C4-2B (cell line): Measurements from ENCODE around the gene FES.
"Not testable (repeated sequence)": the region's sequence is repeated elsewhere in the genome, so short reads cannot be mapped to it uniquely, and the experiment has no call there.

ENCODE experiments used
- H3K27ac ChIP-seq: fragments of 450-650 bp; 2 replicates; pipeline ENCODE4 v1.5.1; 2017
- CTCF ChIP-seq: fragments of 450-650 bp; conservative IDR thresholded peaks from 2 replicates; pipeline ENCODE4 v1.5.1; 2017; ENCODE audit warnings: mild to moderate bottlenecking
- ZFX ChIP-seq: fragments of 450-650 bp; IDR thresholded peaks from 2 replicates; pipeline ENCODE4 v1.6.1; 2017

The FES gene

GRCh38 chr15:90924375-90924774 lies 40.1 kb downstream of the FES start:
- TF ChIP-seq ZFX (no peak), CTCF (no peak)
- H3K27ac ChIP-seq = no peak overlapping the region

DNA sequence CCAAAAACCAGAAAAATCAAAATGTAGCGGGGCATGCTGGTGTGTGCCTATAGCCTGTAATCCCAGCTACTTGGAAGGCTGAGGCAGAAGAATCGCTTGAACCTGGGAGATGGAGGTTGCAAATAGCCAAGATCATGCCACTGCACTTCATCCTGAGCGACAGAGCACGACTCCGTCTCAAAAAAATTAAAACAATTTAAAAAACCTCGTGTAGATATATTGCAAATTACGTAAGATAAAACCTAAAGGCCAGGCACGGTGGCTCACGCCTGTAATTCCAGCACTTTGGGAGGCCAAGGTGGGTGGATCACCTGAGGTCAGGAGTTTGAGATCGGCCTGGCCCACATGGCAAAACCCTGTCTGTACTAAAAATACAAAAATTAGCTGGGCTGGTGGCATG lies 42.5 kb downstream of the FES start:
- not testable (repeated sequence) for H3K27ac ChIP-seq

DNA sequence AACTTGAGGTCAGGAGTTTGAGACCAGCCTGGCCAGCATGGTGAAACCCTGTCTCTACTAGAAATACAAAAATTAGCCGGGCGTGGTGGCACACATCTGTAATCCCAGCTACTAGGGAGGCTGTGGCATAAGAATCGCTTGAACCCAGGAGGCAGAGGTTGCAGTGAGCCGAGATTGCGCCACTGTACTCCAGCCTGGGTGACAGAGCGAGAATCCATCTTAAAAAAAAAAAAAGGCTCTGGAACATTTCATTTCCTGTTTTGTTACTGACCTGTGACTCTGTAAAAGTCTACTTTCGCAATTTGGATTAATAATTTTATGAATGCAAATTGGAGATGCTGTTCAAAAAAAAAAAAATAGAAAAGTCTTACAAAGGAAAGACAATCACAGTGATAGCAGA lies 43.8 kb downstream of the FES start:
- not testable (repeated sequence) for H3K27ac ChIP-seq

DNA sequence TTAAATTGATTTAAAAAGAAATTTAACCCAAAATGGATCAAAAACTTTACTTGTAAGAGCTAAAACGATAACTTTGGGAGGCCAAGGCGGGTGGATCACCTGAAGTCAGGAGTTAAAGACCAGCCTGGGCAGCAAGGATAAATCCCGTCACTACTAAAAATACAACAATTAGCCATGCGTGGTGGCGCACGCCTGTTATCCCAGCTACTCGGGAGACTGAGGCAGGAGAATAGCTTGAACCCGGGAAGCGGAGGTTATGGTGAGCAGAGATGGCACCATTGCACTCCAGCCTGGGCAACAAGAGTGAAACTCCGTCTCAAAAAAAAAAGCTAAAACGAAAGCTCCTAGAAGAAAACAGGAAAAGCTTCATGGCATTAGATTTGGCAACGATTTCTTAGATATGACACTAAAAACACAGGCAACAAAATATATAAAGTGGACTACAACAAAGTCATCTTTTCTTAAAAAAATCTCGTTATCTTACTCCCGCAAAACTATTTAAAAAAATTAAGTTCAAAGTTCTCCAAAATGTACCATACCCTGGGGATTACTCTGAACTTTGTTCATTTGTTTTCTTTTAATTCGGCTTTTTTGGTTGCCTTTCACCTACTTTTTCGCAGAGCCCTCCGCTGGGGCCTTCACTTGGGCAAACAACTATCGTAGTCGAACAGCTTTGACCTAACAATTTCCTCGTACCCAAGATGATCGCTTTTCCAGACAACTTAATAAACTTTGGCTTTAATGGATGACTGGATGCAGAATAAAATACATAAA lies 45.1 kb downstream of the FES start:
- TF ChIP-seq CTCF = no peak
- no peak; the same call in 1 of the 2 replicates for TF ChIP-seq ZFX
- peak overlapping the region; percentile 87 for H3K27ac ChIP-seq

DNA sequence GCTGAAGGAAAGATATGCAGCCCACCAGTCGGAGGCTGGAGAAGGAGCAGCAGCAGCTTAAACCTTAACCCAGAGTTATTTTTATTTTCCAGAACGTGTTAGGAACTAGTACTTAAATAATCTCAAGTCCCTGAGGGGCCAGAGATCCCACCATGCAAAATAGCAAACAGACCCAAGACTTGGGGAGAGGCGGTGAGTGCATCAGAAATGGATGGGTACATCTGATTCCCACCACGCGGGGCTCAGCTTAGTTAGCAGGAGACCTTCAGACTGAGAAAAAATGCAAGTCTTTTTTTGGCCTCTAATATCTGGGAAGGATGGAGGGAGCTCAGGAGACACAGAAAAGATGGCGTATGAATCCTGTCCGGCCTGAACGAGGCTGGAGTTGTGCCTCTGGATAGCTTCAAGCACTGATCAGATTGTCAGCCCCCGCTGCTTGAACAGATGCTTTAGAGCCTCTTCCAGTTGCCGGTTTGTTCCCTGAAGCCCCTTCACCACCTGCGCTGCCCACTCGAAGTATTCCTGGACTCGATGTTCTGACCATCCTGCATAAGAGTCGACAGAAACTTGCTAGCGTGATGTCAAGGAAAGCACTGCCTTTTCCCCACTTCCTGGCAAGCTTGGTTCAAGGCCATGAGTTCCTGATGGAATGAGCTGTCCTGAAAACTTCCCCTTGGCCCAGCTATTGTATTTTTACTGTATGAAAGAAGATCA lies 46.7 kb downstream of the FES start:
- peak overlapping the region; percentile 87 for H3K27ac ChIP-seq
- no peak for TF ChIP-seq CTCF
- TF ChIP-seq ZFX = no peak

GRCh38 chr15:90931575-90931827 lies 47.2 kb downstream of the FES start:
- peak overlapping the region; percentile 87 for H3K27ac ChIP-seq
- TF ChIP-seq ZFX (no peak), CTCF (no peak)

DNA sequence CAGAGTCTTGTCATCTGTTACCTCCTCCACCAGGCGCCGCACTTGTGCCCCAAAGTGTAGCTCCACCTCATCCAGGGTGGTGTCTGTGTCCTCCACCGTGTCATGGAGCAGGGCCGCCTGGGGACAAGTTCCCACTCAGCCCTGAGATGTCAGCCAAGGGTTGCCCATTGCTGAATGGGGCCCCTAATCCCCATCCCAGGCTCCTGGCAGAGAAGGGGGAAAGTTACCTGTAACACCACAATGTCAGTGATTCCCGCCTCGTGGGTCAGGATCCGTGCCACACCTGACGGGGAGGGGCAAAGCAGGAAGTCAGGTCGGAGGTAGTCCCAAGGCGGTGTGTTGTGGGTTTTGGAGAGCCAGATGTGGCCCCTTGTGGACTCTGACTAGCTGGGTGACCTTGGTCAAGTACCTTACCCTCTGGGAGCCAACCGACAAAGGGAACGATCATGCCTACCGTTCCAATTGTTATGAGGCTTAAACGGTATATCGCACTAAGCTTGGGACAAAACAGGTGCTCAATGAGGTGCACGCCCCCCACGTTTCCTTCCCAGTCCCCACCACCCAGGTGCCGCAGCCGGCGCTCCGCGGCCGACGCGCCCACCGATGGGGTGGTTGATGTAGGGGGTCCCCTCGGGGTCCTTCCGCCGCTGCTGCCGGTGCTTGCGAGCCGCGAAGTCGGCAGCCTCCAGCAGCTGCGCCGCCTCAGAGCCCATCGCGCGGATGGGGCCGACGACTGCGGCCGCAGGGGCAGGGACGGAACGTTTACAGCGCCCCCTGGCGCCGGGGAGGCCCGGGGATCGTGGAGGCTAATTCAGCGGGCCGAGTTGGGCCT lies 47.7 kb downstream of the FES start, which contains the start of gene HDDC3:
Gene HDDC3, minus strand, starts transcription at position 722 of the 832 bp plus-strand sequence. Its CDS starts 9 bp downstream, at position 713.
- peak within 1 kb of the TSS; percentile 87 for H3K27ac ChIP-seq
- peak; percentile 97 for TF ChIP-seq CTCF
- TF ChIP-seq ZFX = peak; percentile 48

DNA sequence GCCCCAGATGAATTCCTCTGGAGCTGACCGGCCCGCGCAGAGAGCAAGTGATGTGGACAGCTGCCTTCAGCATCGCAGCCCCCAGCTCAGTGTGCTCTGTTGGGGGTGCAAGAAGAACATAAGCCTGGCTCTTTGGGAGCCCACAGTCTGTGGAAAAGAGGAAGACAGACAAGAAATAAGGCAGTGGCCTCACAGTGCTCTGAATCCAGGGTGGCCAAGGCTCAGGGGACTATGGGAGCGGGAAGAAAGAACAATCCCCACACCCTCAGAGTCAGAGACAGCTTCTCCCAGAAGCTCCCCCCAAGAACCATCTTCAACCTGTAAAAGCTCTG lies 48.3 kb downstream of the FES start:
- TF ChIP-seq ZFX = no peak; the same call in 1 of the 2 replicates
- TF ChIP-seq CTCF = peak; percentile 54
- peak overlapping the region; percentile 87 for H3K27ac ChIP-seq
